Measurements from ENCODE around the gene OTOF. TPM values are rescaled to one million over a fixed set of nuclear protein-coding genes. Genes with fewer than 3 reads are reported as not detected.

Gene OTOF
- total and polyA plus RNA-seq, 2 of the 4 experiments (the other 2 are of a cell fraction): 0.03 TPM; not detected in 1

DNA sequence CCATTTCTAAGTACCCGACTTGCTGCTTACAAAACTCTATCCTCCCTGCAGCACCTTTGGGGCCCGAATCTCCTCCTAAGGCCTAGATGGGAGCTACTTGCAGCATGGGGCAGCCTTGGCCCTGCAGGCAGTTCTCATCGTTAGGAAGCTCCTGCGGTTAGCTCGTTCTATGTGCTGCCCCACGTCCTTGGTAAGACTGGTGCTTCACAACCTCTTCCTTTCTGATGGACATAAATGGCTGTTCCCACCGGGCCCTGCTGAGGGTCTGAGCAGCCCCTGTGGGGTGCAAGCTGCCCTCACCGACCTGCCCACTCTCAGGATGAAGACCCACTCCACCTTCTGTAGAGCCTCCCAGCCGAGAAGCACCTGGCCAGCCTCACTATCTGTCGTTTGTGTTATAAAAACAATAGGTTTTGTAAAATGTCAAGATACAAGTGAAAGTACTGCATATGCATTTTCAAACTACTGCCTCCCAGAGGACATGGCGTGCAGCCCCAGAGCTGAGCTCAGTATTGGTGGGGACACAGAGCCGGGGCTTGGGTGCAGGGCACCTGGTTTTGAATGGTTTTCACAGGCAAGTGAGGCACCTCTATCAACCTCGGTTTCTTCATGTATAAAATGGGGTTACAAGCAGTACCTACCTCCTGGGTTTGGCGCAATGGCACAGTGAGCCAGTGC lies 19.4 kb downstream of the OTOF start:
- Histone ChIP-seq H3K4ac (ENCODE audit: low read depth, low read length) (no peak overlapping the region), H3K9me3 (ENCODE audit: control insufficient read depth, insufficient read depth, low read length) (no peaks in the 10 kb centered on the region), H3K9ac (ENCODE audit: low read depth, low read length) (no peak overlapping the region), H2BK120ac (ENCODE audit: low read depth, low read length) (no peak overlapping the region), H2BK15ac (ENCODE audit: low read depth, low read length) (no peak overlapping the region), H4K91ac (ENCODE audit: insufficient read depth, low read depth, low read length) (no peak overlapping the region), H3K4me3 (ENCODE audit: insufficient read depth, low read depth, low read length) (no peak overlapping the region), H3K56ac (ENCODE audit: extremely low read depth, insufficient read depth, low read length) (no peak overlapping the region), H4K20me1 (ENCODE audit: insufficient read depth, low read length) (no peaks in the 10 kb centered on the region), H3K23ac (ENCODE audit: low read depth, low read length) (no peak overlapping the region), H2AK5ac (ENCODE audit: low read depth, low read length) (no peak overlapping the region), H3K14ac (replicated peaks; ENCODE audit: low read depth, low read length) (no peak overlapping the region), H4K5ac (ENCODE audit: low read depth, low read length) (no peak overlapping the region), H3K4me1 (ENCODE audit: control insufficient read depth, insufficient read depth, low read length) (no peaks in the 10 kb centered on the region), H2AFZ (replicated peaks; ENCODE audit: low read length, poor library complexity) (no peak overlapping the region), H3K4me2 (ENCODE audit: low read depth, low read length) (no peak overlapping the region), H2AK9ac (replicated peaks; ENCODE audit: low read depth, low read length, poor library complexity) (no peak overlapping the region), H2BK20ac (ENCODE audit: low read depth, low read length) (no peak overlapping the region), H3K36me3 (ENCODE audit: control insufficient read depth, insufficient read depth, low read length) (no peaks in the 10 kb centered on the region), H3K79me1 (ENCODE audit: low read depth in 1 of 2, low read length in 2 of 2) (no peaks in the 10 kb centered on the region), H2BK5ac (ENCODE audit: low read depth, low read length, poor library complexity, severe bottlenecking) (no peak overlapping the region), H3K9me1 (ENCODE audit: insufficient read depth, low read length) (no peaks in the 10 kb centered on the region), H3K27ac (ENCODE audit: insufficient read depth, low read length) (no peak overlapping the region), H3K18ac (ENCODE audit: low read depth, low read length) (no peak overlapping the region), H3K27me3 (ENCODE audit: control insufficient read depth, insufficient read depth, low read length) (peaks cover 27% of the 10 kb centered on the region), H4K8ac (ENCODE audit: low read depth in 2 of 2, low read length in 2 of 2) (no peak overlapping the region)
- no peak for ATAC-seq (ENCODE audit: low read depth)
- TF ChIP-seq, protein P1, sequence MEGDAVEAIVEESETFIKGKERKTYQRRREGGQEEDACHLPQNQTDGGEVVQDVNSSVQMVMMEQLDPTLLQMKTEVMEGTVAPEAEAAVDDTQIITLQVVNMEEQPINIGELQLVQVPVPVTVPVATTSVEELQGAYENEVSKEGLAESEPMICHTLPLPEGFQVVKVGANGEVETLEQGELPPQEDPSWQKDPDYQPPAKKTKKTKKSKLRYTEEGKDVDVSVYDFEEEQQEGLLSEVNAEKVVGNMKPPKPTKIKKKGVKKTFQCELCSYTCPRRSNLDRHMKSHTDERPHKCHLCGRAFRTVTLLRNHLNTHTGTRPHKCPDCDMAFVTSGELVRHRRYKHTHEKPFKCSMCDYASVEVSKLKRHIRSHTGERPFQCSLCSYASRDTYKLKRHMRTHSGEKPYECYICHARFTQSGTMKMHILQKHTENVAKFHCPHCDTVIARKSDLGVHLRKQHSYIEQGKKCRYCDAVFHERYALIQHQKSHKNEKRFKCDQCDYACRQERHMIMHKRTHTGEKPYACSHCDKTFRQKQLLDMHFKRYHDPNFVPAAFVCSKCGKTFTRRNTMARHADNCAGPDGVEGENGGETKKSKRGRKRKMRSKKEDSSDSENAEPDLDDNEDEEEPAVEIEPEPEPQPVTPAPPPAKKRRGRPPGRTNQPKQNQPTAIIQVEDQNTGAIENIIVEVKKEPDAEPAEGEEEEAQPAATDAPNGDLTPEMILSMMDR (conservative IDR thresholded peaks at IDR 0.05; ENCODE audit: low read depth, low read length): no peak
- TF ChIP-seq, protein P2, sequence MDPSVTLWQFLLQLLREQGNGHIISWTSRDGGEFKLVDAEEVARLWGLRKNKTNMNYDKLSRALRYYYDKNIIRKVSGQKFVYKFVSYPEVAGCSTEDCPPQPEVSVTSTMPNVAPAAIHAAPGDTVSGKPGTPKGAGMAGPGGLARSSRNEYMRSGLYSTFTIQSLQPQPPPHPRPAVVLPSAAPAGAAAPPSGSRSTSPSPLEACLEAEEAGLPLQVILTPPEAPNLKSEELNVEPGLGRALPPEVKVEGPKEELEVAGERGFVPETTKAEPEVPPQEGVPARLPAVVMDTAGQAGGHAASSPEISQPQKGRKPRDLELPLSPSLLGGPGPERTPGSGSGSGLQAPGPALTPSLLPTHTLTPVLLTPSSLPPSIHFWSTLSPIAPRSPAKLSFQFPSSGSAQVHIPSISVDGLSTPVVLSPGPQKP (IDR thresholded peaks at IDR 0.05; ENCODE audit: borderline replicate concordance, low read depth, low read length): no peak
- no peak for TF ChIP-seq RCOR1 (IDR thresholded peaks at IDR 0.05; ENCODE audit: insufficient replicate concordance, low read length)
- TF ChIP-seq SMC3 (IDR thresholded peaks at IDR 0.05; ENCODE audit: low read depth, low read length): no peak
- no peak for TF ChIP-seq BHLHE40 (IDR thresholded peaks at IDR 0.05; ENCODE audit: low read depth, low read length)
- no peak for TF ChIP-seq MAZ (IDR thresholded peaks at IDR 0.05; ENCODE audit: borderline replicate concordance, low read depth, low read length)
- no peak for TF ChIP-seq MAFK (IDR thresholded peaks at IDR 0.05; ENCODE audit: low read depth, low read length)
- TF ChIP-seq POLR2A (IDR thresholded peaks at IDR 0.05; ENCODE audit: low read depth, low read length): no peak
- no peak for TF ChIP-seq RAD21 (IDR thresholded peaks at IDR 0.05; ENCODE audit: low read length)
- no peak for TF ChIP-seq CEBPB (IDR thresholded peaks at IDR 0.05; ENCODE audit: low read depth, low read length)
- TF ChIP-seq MXI1 (IDR thresholded peaks at IDR 0.05; ENCODE audit: borderline replicate concordance, low read depth, low read length): no peak
- TF ChIP-seq CHD1 (IDR thresholded peaks at IDR 0.05; ENCODE audit: low read depth, low read length): no peak
- TF ChIP-seq FOS (IDR thresholded peaks at IDR 0.05; ENCODE audit: low read depth, low read length): no peak
- TF ChIP-seq, protein P3, sequence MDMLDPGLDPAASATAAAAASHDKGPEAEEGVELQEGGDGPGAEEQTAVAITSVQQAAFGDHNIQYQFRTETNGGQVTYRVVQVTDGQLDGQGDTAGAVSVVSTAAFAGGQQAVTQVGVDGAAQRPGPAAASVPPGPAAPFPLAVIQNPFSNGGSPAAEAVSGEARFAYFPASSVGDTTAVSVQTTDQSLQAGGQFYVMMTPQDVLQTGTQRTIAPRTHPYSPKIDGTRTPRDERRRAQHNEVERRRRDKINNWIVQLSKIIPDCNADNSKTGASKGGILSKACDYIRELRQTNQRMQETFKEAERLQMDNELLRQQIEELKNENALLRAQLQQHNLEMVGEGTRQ (IDR thresholded peaks at IDR 0.05; ENCODE audit: low read depth, low read length): no peak
- DNase-seq: no peak
- 86% methylated on average over 2 of the region's 14 CpGs; no CpG with 5 or more reads in 1 of the 2 experiments for WGBS, 2 experiments (ENCODE audit: extremely low coverage in 2 of 2, insufficient read length in 1 of 2)
- dilution Hi-C loops (cut with HindIII; ENCODE audit: low sequenced_read_pairs, unreplicated experiment) (no loop called here), in situ Hi-C loops (cut with MboI; ENCODE audit: low sequenced_read_pairs) (no loop called here), intact Hi-C loops (cut with micrococcal nuclease) (no loop called here)
- POLR2A ChIA-PET (ENCODE audit: unreplicated experiment): no interaction called here
- CTCF ChIA-PET: no interaction called here
- no TSS peak for BruUV-seq (replicated peaks)
